Occipital lobe (tissue), 2 donors: ENCODE measurements around the gene NDUFAF3. TPM values are rescaled to one million over a fixed set of nuclear protein-coding genes. Genes with fewer than 3 reads are reported as not detected.
"Not testable (repeated sequence)": the region's sequence is repeated elsewhere in the genome, so short reads cannot be mapped to it uniquely, and the experiment has no call there.

Experiments used
- DNase-seq: peaks from one replicate; lab custom pipeline; 2025; lab: John Stamatoyannopoulos, UW
- total RNA-seq: library from RNA; depleted of rRNA; stranded (reverse); fragments of >200 nt; gene quantifications from one replicate; pipeline ENCODE4 v1.2.3, GENCODE V29; 2014

Gene NDUFAF3
- total RNA-seq, 1 donor from 2014 or later, result 33.4 TPM

DNA sequence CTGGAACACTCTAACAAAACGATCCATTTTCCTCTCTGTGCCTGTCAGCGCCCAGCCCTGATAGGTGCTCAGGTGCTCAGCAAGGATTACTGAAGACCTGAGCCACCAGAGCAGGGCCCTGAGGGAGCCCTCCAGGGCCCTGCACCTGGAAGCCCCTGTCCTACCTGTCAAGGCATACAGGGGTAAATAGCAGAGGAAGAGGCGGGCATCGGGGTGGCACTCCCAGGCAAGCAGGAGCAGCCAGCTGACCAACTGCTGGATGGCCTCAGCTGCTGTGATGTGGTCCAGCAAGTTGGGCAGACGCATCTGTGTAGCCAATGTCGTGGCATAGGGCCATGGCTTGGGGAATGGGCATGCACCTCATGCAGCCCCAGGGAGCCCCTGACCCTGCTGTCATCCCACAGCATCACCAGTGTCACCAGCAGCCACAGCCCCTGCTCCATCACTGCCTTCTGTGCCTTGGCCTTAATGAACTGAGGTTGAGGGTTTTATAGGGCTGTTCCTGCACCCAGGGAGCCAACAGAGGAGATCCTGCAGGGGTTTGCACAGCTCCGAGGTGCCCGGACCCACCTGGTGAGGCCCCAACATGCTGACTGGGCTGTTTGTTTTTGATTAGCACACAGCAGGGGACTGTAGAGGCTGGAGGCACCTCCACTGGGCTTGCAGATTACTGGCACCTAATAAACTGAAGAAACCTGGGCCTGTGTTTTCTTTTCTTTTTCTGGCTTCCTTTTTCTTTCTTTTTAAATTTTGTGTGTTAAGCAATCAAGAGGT lies 22.6 kb upstream of the NDUFAF3 start:
- DNase-seq, result no peak

DNA sequence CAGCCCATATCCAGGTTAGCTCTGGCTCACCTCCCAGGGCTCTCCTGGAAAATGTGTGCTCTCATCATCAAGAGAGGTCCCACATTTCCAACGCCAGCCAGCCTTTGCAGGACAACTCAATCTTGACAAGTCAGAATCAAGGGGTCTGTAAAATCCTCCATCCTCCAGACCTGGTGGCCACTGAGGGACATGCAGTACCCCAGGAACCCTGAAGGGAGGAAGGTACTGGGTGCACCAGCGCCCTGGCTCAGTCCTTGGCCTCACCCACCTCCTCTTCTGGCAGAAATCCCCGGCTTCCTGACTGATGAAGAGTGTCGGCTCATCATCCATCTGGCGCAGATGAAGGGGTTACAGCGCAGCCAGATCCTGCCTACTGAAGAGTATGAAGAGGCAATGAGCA lies 20.8 kb upstream of the NDUFAF3 start:
- DNase-seq, result no peak

DNA sequence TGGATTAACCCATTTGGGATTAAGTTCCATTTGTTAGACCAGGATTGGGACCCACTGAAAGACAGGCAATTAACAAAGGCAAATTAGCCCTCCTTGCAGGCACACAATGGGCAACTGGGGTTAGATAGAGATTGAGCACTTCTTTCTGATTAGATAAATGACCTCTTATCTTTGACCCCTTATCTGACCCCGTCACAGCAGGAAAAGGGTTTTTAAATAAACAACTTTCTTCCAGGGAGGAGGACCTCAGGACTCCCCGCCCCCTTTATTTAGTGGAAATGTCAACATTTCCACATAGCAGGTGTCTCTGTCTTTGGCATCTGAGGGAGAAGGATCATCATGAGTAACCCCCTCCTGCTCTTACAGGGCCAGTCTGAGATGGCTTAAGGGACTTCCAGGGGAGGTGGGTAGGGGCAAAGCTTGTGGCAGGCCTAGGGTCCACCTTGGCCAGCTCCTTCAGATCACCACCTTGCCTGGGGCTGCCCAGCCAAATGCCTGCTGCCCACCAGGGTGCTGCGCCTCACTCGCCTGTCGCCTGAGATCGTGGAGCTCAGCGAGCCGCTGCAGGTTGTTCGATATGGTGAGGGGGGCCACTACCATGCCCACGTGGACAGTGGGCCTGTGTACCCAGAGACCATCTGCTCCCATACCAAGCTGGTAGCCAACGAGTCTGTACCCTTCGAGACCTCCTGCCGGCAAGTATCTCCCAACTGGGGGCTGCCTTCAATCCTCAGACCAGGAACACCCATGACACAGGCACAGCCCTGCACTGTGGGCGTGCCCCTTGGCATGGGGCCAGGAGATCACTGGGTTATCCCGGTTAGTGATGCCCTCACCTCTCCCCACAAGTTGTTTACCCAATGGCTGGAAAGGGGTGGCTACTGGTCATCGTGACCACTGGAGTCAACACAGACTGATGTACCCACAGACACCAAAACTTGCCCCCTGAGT lies 17.3 kb upstream of the NDUFAF3 start:
- DNase-seq, result no peak

DNA sequence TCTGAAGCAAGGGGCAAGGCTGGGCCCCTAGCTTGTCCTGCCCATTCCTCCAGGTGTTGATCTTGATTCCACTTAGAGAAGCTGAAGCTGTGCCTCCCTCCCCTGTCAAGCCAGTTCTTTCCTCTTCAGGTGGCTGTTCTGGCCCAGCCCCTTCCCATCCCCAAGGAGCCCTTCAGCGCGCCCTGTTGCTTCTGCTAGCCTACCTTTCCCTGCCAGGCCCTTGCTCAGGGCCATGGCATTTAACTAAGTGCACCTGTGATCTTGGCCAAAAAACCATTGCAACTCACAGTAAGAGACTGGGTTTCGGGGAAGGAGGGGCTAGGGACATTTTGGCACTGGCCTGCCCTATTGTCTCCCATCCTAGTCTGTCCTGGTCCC lies 16.6 kb upstream of the NDUFAF3 start:
- DNase-seq, result no peak

DNA sequence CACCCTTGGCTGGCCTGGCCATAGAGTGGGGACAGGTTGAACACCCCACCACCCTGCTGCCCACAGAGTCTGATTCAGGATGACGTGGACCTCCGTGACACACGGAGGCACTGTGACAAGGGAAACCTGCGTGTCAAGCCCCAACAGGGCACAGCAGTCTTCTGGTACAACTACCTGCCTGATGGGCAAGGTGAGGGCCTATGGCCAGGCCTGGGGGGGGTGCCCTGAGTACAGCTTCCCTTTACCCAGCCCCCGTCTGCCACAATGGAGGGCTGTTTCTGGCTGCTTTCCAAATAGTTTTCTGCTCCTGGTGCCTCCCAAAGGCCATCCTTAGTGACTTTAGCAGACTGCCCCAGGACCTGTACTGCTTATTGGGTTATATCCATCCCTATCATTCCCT lies 15.9 kb upstream of the NDUFAF3 start:
- DNase-seq, result no peak

DNA sequence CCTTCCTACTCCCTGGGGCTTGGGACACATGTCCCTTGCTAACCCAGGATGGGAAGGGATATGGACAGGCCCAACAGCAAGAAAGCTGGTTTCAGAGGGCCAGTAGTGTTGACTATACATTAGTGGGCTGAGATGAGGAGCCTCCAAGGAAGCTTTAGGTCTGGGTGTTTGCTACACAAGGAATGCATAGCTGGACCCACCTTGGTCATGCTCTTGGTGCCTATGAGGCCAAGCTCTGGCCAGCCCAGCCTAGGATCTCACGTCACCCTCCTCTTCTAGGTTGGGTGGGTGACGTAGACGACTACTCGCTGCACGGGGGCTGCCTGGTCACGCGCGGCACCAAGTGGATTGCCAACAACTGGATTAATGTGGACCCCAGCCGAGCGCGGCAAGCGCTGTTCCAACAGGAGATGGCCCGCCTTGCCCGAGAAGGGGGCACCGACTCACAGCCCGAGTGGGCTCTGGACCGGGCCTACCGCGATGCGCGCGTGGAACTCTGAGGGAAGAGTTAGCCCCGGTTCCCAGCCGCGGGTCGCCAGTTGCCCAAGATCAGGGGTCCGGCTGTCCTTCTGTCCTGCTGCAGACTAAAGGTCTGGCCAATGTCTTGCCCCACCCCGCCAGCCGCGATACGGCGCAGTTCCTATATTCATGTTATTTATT lies 15.4 kb upstream of the NDUFAF3 start:
- no peak for DNase-seq

DNA sequence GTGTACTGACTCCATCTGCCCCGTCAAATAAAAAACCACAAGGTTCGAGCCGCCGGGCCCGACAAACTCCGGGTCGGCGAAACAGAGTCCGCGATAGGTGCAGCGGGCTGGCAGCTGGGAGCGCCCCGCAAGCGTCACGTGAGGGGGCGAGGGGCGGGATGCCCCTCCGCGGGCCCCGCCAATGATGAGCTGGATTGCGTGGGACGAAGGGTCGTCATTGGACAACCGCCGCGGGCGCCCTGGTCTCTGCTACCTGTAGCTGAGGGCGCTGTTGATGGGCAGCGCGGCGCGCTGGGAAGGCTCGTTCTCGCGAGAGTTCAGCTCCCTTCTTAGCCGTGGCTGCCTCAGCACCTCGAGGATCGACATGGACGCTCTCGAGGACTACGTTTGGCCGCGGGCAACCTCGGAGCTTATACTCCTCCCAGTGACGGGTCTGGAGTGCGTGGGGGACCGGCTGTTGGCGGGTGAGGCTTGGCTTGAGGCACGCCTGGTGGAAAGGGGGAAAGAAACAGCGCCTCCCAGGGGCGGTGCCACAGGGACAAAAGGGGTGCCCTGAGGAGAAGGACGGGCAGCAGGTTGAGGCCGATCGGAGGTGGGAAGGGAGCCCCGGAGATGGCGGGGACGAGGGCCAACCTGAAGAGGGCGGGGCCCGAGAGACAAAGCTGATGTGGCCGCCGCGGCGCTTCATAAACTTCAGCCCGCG lies 14.7 kb upstream of the NDUFAF3 start, which contains the start of gene WDR6:
TSS of gene WDR6 (plus strand) at position 324 of the 703 bp plus-strand sequence. CDS start at position 365, 41 bp downstream.
- DNase-seq, result peak; percentile 90

DNA sequence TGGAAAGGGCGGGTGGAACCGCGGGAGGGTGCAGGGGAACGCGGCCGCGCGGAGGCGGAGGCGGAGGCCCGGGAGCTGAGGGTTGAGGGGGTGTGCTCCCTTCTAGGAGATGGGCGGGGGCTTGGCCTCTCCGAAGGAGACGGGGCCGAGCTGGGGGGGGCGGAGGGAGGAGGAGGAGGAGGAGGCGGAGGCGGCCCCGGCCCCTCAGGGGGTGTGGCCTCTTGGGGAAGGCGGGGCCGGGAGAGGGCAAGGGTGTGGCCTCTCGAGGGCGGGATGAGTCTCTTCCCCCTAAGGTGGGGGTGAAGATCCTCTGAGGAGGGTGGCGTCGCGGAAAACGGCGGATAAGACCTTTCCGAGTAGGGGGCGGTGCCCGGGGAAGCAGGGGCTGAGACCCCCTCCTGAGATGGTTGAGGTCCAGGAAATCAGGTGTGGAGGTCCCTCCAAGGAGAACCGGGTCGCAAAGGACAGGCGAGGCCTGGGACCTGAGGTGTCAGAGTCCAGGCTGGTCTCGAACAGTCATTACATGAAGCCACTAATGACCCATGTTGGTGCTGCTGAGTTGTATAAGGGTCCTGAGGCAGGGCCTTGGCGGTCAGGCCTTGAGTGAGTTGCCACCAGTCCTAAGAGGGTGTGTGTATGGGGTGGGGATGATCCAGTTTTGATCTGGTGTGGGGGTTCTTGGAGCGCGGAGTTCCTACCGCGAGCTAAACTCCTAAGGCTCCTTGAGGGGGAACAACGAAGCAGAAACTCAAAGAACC lies 14.0 kb upstream of the NDUFAF3 start:
- DNase-seq, result peak; percentile 67

DNA sequence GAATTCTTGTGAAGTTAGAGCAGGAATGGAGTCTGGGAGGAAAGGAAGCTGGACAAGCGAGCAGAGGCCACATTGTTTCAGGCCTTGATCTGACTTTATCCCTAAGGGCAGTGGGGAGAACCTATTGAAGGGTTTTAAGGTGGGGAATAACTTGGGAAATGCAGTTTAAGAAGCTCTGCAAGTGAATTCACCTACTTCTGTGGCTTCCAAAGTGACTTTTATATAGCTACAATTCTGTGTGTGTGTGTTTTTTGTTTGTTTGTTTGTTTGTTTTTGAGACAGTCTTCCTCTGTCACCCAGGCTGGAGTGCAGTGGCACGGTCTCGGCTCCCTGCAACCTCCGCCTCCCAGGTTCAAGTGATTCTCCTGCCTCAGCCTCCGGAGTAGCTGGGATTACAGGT lies 13.3 kb upstream of the NDUFAF3 start:
- not testable (repeated sequence) for DNase-seq

DNA sequence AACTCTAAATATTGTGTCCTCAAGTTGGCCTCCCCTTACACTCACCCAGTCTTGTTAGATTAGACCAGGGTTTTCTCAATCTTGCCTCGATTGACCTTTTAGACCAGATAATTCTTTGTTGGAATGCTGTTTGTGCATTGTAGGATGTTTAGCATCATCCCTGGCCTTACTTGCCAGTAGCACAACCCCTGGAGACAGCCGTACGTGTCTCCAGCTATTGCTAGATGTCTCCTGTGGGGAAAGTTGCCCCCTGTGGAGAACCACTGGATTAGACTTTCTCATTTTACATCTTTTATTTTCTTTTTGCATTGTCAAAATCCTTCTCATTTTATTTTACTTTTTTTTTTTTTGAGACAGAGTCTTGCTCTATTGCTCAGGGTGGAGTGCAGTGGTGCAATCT lies 12.5 kb upstream of the NDUFAF3 start:
- DNase-seq, result no peak

DNA sequence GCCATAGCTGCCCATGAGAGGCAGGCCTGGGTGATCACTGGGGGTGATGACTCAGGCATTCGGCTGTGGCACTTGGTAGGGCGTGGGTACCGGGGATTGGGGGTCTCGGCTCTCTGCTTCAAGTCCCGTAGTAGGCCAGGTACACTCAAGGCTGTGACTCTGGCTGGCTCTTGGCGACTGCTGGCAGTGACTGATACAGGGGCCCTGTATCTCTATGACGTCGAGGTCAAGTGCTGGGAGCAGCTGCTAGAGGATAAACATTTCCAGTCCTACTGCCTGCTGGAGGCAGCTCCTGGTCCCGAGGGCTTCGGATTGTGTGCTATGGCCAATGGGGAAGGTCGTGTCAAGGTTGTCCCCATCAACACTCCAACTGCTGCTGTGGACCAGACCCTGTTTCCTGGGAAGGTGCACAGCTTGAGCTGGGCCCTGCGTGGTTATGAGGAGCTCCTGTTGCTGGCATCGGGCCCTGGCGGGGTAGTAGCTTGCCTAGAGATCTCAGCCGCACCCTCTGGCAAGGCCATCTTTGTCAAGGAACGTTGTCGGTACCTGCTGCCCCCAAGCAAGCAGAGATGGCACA lies 9.4 kb upstream of the NDUFAF3 start:
- no peak for DNase-seq

DNA sequence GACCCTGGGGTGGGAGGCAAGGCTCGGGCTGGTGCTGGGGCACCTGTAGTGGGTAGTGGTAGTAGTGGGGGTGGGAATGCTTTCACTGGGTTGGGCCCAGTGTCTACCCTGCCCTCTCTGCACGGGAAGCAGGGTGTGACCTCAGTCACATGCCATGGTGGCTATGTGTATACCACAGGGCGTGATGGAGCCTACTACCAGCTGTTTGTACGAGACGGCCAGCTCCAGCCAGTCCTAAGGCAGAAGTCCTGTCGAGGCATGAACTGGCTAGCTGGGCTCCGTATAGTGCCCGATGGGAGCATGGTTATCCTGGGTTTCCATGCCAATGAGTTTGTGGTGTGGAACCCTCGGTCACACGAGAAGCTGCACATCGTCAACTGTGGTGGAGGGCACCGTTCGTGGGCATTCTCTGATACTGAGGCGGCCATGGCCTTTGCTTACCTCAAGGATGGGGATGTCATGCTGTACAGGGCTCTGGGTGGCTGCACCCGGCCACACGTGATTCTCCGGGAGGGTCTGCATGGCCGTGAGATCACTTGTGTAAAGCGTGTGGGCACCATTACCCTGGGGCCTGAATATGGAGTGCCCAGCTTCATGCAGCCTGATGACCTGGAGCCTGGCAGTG lies 8.7 kb upstream of the NDUFAF3 start:
- no peak for DNase-seq

DNA sequence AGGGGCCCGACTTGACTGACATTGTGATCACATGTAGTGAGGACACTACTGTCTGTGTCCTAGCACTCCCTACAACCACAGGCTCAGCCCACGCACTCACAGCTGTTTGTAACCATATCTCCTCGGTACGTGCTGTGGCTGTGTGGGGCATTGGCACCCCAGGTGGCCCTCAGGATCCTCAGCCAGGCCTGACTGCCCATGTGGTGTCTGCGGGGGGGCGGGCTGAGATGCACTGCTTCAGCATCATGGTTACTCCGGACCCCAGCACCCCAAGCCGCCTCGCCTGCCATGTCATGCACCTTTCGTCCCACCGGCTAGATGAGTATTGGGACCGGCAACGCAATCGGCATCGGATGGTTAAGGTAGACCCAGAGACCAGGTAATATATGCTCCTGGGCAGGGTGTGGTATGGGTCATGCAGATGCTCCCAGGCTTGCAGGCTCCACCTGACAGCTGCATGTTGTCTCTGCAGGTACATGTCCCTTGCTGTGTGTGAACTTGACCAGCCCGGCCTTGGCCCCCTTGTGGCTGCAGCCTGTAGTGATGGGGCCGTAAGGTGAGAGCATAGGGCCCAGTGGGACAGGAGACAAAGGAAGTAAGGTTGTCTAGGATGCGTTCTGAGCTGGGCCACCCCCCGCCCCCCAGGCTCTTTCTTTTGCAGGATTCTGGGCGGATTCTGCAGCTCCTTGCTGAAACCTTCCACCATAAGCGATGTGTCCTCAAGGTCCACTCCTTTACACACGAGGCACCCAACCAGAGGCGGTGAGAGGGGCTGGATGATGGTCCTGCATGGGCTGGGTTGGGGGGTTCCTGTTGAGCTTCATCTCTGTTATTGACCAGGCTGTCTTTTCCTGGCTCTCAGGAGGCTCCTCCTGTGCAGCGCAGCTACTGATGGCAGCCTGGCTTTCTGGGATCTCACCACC lies 7.9 kb upstream of the NDUFAF3 start:
- DNase-seq, result no peak

DNA sequence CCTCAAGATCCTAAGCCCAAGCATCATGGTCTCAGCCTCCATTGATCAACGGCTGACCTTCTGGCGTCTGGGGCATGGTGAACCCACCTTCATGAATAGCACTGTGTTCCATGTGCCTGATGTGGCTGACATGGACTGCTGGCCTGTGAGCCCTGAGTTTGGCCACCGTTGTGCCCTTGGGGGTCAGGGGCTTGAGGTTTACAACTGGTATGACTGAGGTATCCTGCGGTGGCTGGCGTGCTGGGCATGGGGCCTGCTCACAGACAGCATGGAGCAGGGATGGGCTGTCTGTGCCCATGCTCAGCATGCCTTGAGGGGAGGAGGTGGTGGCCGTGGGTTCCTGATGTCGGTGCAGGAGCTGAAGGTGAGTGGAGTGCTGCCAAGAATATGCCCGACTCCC lies 6.8 kb upstream of the NDUFAF3 start:
- DNase-seq, result no peak

DNA sequence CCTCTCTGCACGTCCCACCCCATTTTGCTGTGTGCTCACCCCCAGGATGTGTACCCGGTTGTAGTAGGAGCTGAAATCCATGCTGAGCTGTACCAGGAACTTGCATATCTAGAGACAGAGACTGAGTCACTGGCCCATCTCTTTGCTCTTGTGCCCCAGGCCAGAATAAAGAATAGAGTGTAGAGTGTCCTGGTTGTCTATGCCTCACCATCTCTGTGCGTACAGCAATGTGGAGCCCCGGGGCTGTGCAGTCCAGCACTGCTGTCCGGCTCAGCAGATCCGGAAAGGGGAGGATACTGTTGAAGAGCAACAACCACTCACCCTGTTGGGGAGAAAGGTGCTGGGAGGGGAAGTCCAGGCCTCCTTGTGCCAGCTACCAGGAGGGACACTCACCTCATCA lies 6.2 kb upstream of the NDUFAF3 start:
- DNase-seq, result no peak

DNA sequence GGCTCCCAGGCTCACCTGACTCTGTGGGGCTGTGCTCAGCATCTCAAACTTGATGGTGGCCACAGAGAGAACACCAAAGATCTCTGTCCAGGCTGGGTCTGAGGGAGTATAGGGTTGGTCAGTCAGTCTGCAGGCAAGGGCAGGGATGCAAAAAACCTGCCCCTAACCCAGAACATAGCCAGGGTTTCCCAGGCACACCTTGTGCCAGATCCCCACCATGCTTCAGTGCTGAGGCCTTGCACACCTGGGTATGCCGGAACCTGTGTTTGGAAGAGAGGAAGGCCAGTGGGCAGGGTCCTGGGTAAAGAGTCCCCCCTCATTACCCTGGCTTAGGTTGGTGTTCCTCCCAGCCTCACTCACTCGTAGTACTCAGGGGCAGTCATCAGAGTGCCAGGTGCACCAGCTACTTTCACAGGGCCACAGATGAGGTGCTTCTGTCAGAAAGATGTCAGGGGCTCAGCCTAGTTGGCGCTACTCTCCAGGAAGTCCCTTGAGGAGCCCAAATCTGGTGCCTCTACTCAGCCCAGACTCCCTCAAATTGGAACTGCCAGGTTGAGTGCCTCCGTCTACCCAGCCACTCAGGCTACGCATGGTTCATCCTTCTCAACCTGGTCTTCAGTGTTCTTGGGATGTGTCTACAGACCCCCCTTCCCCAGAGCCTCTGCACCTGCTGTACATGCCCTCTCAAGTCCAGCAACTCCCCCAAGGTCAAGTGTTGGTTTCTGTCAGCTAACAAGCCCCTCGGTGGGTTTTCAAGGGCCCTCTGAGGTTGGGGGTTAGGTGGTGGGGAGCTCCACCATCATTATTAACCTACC lies 5.3 kb upstream of the NDUFAF3 start:
- DNase-seq, result no peak

DNA sequence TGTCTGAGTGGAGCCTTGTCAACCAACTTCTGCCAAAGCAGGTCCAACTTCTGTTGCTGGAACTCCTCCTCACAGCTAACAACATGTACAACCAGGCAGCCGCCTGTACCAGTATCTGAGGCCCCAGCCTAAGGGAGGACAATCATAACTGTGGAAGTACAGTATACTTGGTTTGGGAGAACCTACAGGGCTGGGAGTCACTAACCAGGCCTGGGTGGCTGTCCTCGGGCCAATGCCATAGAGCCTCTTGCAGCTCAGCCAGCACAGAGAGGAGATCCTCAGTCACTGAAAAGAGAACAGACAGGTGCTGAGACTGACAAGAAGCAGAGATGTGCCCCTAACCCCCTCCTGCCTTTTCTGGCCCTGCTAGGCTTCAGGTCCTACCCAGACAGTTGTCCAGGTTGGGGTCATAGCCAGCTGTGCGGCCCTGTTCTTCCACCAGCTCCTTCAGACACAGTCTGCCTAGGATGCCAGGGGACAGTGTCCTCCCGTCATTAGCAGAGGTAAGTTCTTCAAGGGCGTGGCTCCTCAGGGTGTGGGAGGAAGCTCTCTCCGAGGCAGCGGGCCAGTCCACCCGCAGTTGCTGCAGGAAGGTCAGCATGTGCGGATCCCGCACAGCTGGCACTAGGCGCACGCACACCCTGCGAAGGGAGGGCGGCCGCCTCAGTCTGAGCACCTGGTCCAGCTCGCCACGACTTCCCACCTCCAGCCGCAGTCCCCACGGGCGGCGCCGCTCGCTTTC lies 4.5 kb upstream of the NDUFAF3 start:
- no peak for DNase-seq
